ENCODE measurements around the gene AKAP6.

The AKAP6 gene

GRCh38 chr14:32419429-32419828, 90.3 kb downstream of the AKAP6 start:
- TF ChIP-seq CTCF (IDR thresholded peaks at IDR 0.05; ENCODE audit: low read depth, low read length) = no peak
- H3K4me3 ChIP-seq (ENCODE audit: low read depth, low read length) = no peak overlapping the region

- no peak for TF ChIP-seq CTCF (IDR thresholded peaks at IDR 0.05; ENCODE audit: low read depth, low read length)
- no peak overlapping the region for H3K4me3 ChIP-seq (ENCODE audit: low read depth, low read length)
Observed at GRCh38 chr14:32421781-32422180, 92.7 kb downstream of the AKAP6 start.

GRCh38 chr14:32422440-32422839, 93.3 kb downstream of the AKAP6 start:
- H3K4me3 ChIP-seq (ENCODE audit: low read depth, low read length) = no peak overlapping the region
- no peak for TF ChIP-seq CTCF (IDR thresholded peaks at IDR 0.05; ENCODE audit: low read depth, low read length)

GRCh38 chr14:32426028-32426427, 96.9 kb downstream of the AKAP6 start:
- TF ChIP-seq CTCF (IDR thresholded peaks at IDR 0.05; ENCODE audit: low read depth, low read length) = no peak
- H3K4me3 ChIP-seq (ENCODE audit: low read depth, low read length) = no peak overlapping the region

- TF ChIP-seq CTCF (IDR thresholded peaks at IDR 0.05; ENCODE audit: low read depth, low read length) = no peak
- H3K4me3 ChIP-seq (ENCODE audit: low read depth, low read length) = no peak overlapping the region
Observed at GRCh38 chr14:32426586-32427388, 97.7 kb downstream of the AKAP6 start.

- no peak overlapping the region for H3K4me3 ChIP-seq (ENCODE audit: low read depth, low read length)
- TF ChIP-seq CTCF (IDR thresholded peaks at IDR 0.05; ENCODE audit: low read depth, low read length) = no peak
Observed at GRCh38 chr14:32427726-32428528, 98.8 kb downstream of the AKAP6 start.

- H3K4me3 ChIP-seq (ENCODE audit: low read depth, low read length) = no peak overlapping the region
- no peak for TF ChIP-seq CTCF (IDR thresholded peaks at IDR 0.05; ENCODE audit: low read depth, low read length)
Observed at GRCh38 chr14:32428875-32429274, 99.8 kb downstream of the AKAP6 start.
